NCI-H446 treated with DMSO at 0.1 percent for 48 hours (cell line): Measurements from ENCODE around the gene VTI1A.

Experiments used
- DNase-seq: peaks from one replicate; lab custom pipeline; 2025; lab: John Stamatoyannopoulos, UW

VTI1A gene

GRCh38 chr10:112758961-112759360, 311.9 kb downstream of the VTI1A start:
- DNase-seq, result no peak

DNA sequence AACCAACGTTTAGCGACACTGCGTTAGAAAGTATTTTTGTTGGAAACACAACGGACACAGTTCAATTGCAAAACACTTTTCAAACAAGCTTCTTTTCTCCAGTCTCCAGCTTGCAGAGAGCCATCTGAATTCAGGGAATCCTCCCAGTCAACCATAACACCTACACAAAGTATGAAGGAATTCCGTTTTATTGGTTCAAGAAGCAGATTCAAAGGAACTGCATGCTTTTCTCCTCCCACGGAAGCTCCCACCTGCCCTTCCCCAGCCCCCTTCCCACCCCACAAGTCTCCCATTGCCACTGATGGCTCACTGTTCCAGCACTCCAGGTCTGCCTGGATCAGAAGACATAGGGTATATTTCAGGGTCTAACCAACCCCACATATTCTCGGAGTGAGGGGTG, 312.5 kb downstream of the VTI1A start:
- no peak for DNase-seq

- DNase-seq, result no peak
Observed at GRCh38 chr10:112761256-112761655, 314.2 kb downstream of the VTI1A start.

GRCh38 chr10:112763916-112764520, 317.0 kb downstream of the VTI1A start:
- DNase-seq, result no peak

- no peak for DNase-seq
Observed at GRCh38 chr10:112765717-112766235, 318.8 kb downstream of the VTI1A start.

DNA sequence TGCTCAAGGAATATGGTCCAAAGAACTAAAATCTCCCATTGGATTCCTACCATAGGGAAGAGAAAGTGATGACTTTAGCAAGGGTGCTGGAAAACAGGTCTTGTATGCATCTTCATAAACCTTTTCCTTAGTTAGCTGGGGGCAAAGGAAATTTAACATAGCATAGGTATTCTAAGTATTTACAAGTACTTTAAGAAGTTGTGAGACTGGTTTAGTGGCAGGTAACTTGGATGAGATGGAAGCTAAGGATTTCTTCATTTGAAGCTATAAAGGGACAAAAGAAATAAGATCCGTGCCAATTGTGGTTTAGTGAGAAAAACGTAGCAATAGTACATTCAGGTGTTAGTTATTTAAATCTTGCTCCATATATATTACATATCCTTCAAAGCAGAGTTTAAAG, 319.6 kb downstream of the VTI1A start:
- DNase-seq, result no peak

- no peak for DNase-seq
Observed at GRCh38 chr10:112767156-112767555, 320.1 kb downstream of the VTI1A start.

- DNase-seq, result no peak
Observed at GRCh38 chr10:112768121-112768520, 321.1 kb downstream of the VTI1A start.

- DNase-seq, result no peak
Observed at GRCh38 chr10:112769081-112769480, 322.1 kb downstream of the VTI1A start.

GRCh38 chr10:112769611-112770370, 322.8 kb downstream of the VTI1A start:
- no peak for DNase-seq

DNA sequence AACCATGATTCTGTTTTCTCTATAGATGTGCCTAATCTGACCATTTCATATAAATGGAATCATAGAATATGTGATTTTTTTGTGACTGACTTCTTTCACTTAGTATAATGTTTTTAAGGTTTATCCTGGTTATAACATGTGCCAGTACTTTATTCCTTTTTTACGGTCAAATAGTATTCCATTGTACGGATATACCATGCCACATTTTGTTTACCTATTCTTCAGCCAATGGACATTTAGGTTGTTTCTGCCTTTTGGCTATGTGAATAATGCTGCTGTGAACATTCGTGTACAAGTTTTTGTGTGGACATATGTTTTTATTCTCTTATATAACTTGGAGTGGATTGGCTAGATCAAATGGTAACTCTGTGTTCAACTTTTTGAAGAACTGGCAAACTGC, 324.7 kb downstream of the VTI1A start:
- DNase-seq, result no peak

- no peak for DNase-seq
Observed at GRCh38 chr10:112773783-112774182, 326.8 kb downstream of the VTI1A start.

DNA sequence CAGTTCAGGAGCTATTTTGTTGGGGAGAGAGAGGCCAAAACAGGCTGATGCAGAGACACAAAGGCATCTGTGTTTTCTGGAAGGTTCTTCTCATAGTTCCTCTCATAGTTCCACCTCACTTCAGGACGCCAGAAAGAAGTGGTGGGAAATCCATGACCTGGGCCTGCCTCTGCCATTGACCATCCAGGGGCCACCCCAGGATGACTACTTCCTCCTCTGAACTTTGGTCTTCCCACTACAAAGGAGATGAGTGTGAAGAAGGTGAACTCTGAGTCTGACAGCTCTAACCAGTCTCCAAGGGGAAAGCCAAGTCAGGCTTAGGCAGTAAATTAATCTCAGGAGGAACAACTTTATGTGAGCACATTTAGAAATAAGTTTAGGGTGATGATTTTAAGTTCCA, 327.2 kb downstream of the VTI1A start:
- no peak for DNase-seq

GRCh38 chr10:112774798-112775197, 327.8 kb downstream of the VTI1A start:
- DNase-seq, result no peak

DNA sequence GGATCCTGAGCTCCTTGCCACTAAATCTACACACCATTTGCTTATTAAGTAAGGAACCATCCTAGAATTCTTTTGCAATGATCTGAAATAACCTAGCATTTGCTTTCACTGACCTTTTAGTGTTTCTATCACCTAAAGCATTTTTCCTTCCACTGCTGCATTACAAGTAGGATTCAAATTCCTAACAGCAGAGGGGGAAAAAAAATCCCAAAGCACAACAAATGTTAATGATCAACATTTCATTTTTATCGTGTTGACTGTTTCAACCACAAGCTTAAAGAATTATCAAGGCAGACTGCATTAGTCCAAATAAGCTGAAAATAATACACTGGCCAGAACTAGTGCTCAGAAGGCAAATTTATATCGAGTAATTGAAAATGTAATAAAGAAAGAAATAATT, 328.4 kb downstream of the VTI1A start:
- no peak for DNase-seq

DNA sequence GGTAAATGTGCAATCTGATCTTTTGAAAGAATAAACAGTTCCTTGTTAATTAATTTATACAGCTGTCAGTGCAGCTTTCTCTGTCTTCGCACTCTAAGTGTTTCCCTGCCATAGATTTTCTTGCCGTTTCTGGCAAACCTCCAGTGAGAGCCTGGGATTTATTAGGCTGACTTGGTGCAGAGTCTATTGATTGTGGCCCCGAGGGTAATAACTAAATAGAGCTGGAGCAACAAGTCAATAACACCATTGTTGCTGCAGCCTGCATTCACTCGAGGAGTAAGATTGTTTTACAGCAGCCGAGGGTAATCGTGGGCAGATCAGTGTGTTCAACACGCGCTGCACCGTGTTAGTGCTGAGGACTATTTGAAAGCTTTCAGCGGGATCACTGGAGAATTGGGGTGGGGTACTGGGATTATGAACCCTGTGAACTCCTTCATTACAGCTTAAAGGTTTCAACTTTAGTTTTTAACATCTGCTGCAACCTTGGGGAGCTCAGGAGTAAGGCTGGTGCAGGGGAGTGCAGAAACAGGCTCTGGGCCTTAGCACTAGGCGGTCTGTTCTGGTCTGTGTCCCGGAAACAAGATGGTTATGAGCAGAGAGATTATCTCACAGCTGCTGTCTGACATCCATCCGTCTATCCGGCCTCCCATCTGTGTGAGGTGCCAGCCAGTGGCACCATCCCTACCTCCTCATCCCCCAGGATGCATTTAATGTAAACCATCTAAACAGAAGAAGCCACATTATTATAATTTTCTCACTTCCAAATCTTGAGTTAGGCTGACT, 329.1 kb downstream of the VTI1A start:
- no peak for DNase-seq

DNA sequence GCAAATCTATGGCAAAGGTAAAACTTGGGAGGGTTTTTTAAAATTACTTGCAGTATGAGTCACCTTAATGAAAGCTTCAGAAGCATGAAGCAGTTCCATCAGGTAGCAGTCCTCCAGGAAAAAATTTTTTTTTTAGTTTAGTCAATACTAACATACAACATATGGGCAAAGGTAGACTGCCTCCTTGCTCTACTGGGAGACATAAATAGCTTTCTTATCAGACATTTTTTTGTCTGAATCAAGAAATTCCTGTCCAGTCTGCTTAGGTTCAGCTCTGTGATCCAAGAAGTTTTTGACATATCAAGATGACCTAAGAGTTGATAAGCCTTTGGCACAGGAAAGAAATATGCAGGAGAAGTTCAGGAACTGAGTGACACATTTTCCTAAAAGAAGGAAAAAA, 331.6 kb downstream of the VTI1A start:
- DNase-seq, result no peak

GRCh38 chr10:112779025-112779770, 332.2 kb downstream of the VTI1A start:
- DNase-seq, result no peak

DNA sequence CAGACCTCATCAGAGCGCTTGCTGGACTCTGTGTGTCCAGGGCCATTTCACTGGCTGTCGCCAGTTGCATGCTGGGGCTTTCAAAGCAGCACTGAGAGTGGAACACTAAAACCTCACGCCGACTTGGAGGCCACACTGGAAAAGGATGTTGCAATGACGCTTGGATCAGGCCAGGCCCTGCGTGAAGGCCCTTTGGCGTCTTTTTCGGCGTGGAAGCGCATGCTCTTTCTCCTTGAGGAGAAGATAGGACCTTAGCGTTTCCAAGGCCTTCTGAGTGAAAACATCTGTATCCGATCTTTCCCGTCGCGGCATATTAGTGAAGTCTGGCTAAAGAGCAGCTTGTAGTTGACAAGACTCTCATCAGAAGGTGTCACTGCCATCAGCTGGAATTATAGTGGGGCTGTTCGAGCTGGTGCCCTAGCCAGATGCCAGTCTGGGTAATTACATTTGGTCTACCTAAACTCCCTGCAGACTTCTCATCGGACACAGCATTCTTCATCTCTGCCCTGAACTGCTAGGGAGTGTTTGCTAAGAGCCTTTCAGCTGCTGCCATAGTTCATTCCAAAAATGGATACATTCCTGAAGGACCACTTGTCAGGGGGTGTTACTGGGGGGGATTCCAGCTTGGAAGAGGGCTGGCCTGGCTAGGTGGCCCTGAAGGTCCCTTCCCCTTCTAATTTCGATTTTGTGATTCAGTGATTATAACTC, 335.3 kb downstream of the VTI1A start:
- DNase-seq, result no peak

GRCh38 chr10:112783351-112784021, 336.5 kb downstream of the VTI1A start:
- DNase-seq, result no peak

DNA sequence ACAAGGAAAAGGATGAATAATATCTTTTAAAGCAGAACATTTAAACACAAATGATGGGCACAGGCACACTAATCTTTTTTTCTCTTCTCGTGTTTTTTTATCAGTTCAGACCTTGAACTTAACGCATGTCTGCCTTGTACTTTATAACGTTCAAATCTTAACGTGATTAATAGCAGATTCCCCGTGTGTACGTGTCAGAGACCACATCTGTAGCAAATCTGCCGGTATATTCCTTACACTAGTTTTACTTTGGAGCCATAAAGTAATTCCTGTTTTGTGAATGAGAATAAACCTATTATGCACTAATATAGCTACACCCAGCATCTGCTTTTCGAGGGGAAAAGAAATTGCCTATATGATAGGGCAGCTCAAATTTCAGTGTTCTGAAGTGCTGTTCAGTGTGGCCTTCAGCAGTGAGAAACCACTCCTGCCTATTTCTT, 337.0 kb downstream of the VTI1A start:
- no peak for DNase-seq
